Measurements from ENCODE around the gene NXPE4. TPM values are rescaled to one million over a fixed set of nuclear protein-coding genes. Genes with fewer than 3 reads are reported as not detected.

Gene NXPE4
- total and polyA plus RNA-seq, 4 experiments from 2014 or later: not detected

DNA sequence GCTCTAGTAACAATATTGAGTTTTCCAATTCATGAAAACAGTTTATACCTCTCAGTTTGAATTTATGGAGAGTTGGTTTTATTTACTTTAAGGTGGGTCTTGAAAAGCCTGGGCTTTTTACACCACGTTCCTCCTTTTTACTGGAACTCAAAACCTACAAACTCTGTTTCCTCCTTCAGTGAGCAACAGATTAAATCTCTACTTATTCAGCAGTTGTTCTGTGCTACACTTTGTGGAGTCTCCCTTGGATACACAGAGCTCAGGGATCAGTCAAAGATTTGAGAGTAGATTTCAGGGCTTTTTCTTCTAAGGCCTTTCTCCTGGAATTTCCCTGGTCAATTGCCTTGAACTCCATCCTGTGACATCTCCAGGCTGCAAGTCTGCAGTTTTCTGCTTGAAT is 39.5 kb downstream of the NXPE4 start:
- CTCF ChIA-PET (ENCODE audit: partially characterized antibody): no interaction called here

DNA sequence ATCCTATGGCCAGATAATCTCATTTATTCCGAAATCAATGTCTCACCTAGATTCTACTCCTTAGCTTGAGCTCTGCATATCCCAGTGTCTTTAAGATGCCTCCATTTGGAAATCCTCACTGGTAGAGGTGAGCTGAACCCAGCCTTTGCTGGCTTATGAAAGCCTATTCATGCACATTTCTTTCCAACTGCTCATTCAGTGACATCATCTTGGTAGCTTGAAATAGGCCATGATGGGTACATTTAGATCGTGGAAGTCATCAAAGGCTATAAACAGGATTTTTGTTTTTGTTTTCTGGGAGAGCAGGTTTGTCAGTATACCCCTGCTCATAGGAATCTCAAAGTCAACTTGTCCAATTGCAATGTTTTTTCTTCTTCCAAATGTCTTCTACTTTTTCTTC is 41.9 kb downstream of the NXPE4 start:
- ChIA-PET POLR2A (ENCODE audit: partially characterized antibody) (no interaction called here), CTCF (ENCODE audit: partially characterized antibody) (interaction anchor here (0.9 kb wide), 1 partner anchor 9 kb away, joined by 3 read pairs; no protein-coding TSS in a partner anchor)
- H3K4me3 ChIP-seq (ENCODE audit: low read length in 2 of 2): no peak overlapping the region
- H3K9me3 ChIP-seq (ENCODE audit: control insufficient read depth in 1 of 2, low read length in 2 of 2): no peaks in the 10 kb centered on the region
- H3K36me3 Mint-ChIP-seq: no peaks in the 10 kb centered on the region
- H3K4me1 Mint-ChIP-seq: peaks cover 0 to 1% (median 0%) of the 10 kb centered on the region in 4 donors
- no peak overlapping the region for H3K4me3 Mint-ChIP-seq
- no peak overlapping the region for H3K27ac ChIP-seq (ENCODE audit: low read depth, low read length)
- H3K27me3 Mint-ChIP-seq: peaks cover 0 to 1% of the 10 kb centered on the region in 2 donors
- H3K36me3 ChIP-seq (ENCODE audit: insufficient read depth, low read length): no peaks in the 10 kb centered on the region
- DNase-seq: no peak
- H3K27me3 ChIP-seq (ENCODE audit: insufficient read depth, low read length): no peaks in the 10 kb centered on the region
- H3K9me3 Mint-ChIP-seq: no peaks in the 10 kb centered on the region
- H3K27ac Mint-ChIP-seq: no peak overlapping the region
- intact Hi-C loops (cut with micrococcal nuclease): no loop called here
- no peaks in the 10 kb centered on the region for H3K4me1 ChIP-seq (ENCODE audit: insufficient read depth, low read length)

More for the DNA sequence above, 39.5 kb downstream of the NXPE4 start:
- Histone ChIP-seq H3K9me3 (ENCODE audit: control insufficient read depth in 1 of 2, low read length in 2 of 2) (no peaks in the 10 kb centered on the region), H3K27me3 (ENCODE audit: insufficient read depth, low read length) (no peaks in the 10 kb centered on the region), H3K27ac (ENCODE audit: low read depth, low read length) (no peak overlapping the region), H3K36me3 (ENCODE audit: insufficient read depth, low read length) (no peaks in the 10 kb centered on the region), H3K4me1 (ENCODE audit: insufficient read depth, low read length) (no peaks in the 10 kb centered on the region), H3K4me3 (ENCODE audit: low read length in 2 of 2) (no peak overlapping the region)
- intact Hi-C loops (cut with micrococcal nuclease): no loop called here
- Mint-ChIP-seq H3K36me3 (no peaks in the 10 kb centered on the region), H3K4me3 (no peak overlapping the region), H3K27me3 (peaks cover 1 to 3% of the 10 kb centered on the region in 2 donors), H3K4me1 (no peaks in the 10 kb centered on the region), H3K27ac (no peak overlapping the region), H3K9me3 (no peaks in the 10 kb centered on the region)
- POLR2A ChIA-PET (ENCODE audit: partially characterized antibody): no interaction called here
- no peak for DNase-seq

DNA sequence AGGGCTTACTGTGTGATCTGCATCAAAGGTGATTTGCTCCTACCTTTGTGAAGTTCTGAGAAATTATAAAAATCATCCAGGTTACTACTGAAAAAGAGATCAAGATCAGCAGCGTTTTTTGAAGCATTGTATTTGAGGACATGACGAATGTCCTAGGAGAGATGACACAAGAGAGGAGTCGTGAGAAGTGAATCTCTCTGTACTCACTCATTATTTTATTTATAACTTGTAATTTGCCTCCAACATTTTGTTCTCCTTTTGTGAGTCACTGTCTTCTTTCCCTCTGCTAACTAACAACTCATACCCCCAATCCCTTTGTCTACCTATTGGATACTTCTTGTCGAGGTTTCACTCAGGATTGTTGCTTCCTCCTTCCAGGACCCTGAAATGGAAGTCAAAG is 44.5 kb downstream of the NXPE4 start:
- Mint-ChIP-seq H3K27ac (no peak overlapping the region), H3K4me3 (no peak overlapping the region), H3K36me3 (no peaks in the 10 kb centered on the region), H3K4me1 (peaks cover 0 to 1% (median 0%) of the 10 kb centered on the region in 4 donors), H3K27me3 (peaks cover 0 to under 1% of the 10 kb centered on the region in 2 donors), H3K9me3 (no peaks in the 10 kb centered on the region)
- no peak overlapping the region for H3K4me3 ChIP-seq (ENCODE audit: low read length in 2 of 2)
- no peak overlapping the region for H3K27ac ChIP-seq (ENCODE audit: low read depth, low read length)
- intact Hi-C loops (cut with micrococcal nuclease): no loop called here
- no peaks in the 10 kb centered on the region for H3K4me1 ChIP-seq (ENCODE audit: insufficient read depth, low read length)
- no peaks in the 10 kb centered on the region for H3K27me3 ChIP-seq (ENCODE audit: insufficient read depth, low read length)
- POLR2A ChIA-PET (ENCODE audit: partially characterized antibody): no interaction called here
- DNase-seq: no peak
- H3K36me3 ChIP-seq (ENCODE audit: insufficient read depth, low read length): no peaks in the 10 kb centered on the region
- CTCF ChIA-PET (ENCODE audit: partially characterized antibody): no interaction called here
- no peaks in the 10 kb centered on the region for H3K9me3 ChIP-seq (ENCODE audit: control insufficient read depth in 1 of 2, low read length in 2 of 2)

DNA sequence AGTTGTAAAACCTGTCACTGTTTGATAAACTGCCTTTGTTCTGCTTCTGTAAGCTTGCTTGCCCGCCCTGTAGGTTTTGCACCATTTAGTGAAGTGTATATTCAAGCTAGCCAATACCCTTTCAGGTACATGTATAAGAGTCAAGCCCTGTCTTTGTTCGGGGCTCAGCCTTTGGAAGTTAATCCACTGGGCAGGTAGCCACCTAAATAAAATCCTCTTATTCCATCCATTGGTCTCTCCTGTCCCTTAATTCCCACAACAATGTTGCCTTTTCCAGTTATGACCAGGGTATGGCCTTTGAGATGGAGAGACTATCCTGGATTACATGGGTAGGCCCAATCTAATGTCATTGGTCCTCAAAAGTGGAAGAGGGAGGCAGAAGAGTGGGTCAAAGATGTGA is 69.9 kb downstream of the NXPE4 start:
- Mint-ChIP-seq H3K27me3 (peaks cover 2 to 3% of the 10 kb centered on the region in 2 donors), H3K9me3 (peaks cover 2 to 25% (median 20%) of the 10 kb centered on the region in 8 donors), H3K27ac (no peak overlapping the region), H3K36me3 (peaks cover 3 to 4% of the 10 kb centered on the region in 2 donors), H3K4me1 (no peaks in the 10 kb centered on the region), H3K4me3 (no peak overlapping the region)
- Histone ChIP-seq H3K9me3 (ENCODE audit: control insufficient read depth in 1 of 2, low read length in 2 of 2) (no peaks in the 10 kb centered on the region), H3K27ac (ENCODE audit: low read depth, low read length) (no peak overlapping the region), H3K27me3 (ENCODE audit: insufficient read depth, low read length) (no peaks in the 10 kb centered on the region), H3K4me1 (ENCODE audit: insufficient read depth, low read length) (no peaks in the 10 kb centered on the region), H3K4me3 (ENCODE audit: low read length in 2 of 2) (no peak overlapping the region), H3K36me3 (ENCODE audit: insufficient read depth, low read length) (no peaks in the 10 kb centered on the region)
- CTCF ChIA-PET (ENCODE audit: partially characterized antibody): no interaction called here
- intact Hi-C loops (cut with micrococcal nuclease): no loop called here
- no peak for DNase-seq
- POLR2A ChIA-PET (ENCODE audit: partially characterized antibody): no interaction called here

DNA sequence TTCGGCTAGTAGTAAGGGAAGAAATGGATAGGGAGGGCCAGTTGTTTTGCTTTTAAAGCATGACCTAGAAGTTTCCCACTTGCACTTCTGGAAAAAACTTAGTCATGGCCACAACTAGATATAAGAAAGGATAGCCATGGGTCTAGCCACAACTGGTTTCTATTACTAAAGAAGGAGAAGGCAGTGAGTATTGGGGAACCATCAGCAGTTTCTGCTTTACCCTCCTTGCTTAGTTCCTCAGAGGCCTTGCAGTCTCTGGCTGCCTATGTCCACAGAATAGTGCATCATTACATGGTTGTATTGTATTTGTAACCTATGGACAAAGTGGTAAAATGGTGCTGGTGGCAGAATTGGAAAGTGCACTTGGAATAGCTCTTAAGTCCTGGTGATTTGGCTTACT is 71.5 kb downstream of the NXPE4 start:
- Mint-ChIP-seq H3K9me3 (peaks cover 2 to 25% (median 20%) of the 10 kb centered on the region in 8 donors), H3K27me3 (peaks cover 2 to 3% of the 10 kb centered on the region in 2 donors), H3K4me3 (no peak overlapping the region), H3K36me3 (peaks cover 3 to 4% of the 10 kb centered on the region in 2 donors), H3K4me1 (no peaks in the 10 kb centered on the region), H3K27ac (no peak overlapping the region)
- H3K27me3 ChIP-seq (ENCODE audit: insufficient read depth, low read length): no peaks in the 10 kb centered on the region
- H3K36me3 ChIP-seq (ENCODE audit: insufficient read depth, low read length): no peaks in the 10 kb centered on the region
- no peaks in the 10 kb centered on the region for H3K9me3 ChIP-seq (ENCODE audit: control insufficient read depth in 1 of 2, low read length in 2 of 2)
- no peak overlapping the region for H3K27ac ChIP-seq (ENCODE audit: low read depth, low read length)
- no peak overlapping the region for H3K4me3 ChIP-seq (ENCODE audit: low read length in 2 of 2)
- intact Hi-C loops (cut with micrococcal nuclease): no loop called here
- CTCF ChIA-PET (ENCODE audit: partially characterized antibody): no interaction called here
- DNase-seq: no peak
- H3K4me1 ChIP-seq (ENCODE audit: insufficient read depth, low read length): no peaks in the 10 kb centered on the region
- POLR2A ChIA-PET (ENCODE audit: partially characterized antibody): no interaction called here

GRCh38 chr11:114522818-114523217 is 72.8 kb downstream of the NXPE4 start:
- Mint-ChIP-seq H3K36me3 (peaks cover 0 to 4% of the 10 kb centered on the region in 2 donors), H3K27me3 (peaks cover 2% of the 10 kb centered on the region in 2 donors), H3K4me3 (no peak overlapping the region), H3K27ac (no peak overlapping the region), H3K4me1 (no peaks in the 10 kb centered on the region), H3K9me3 (peaks cover 2 to 25% (median 19%) of the 10 kb centered on the region in 8 donors)
- Histone ChIP-seq H3K4me3 (ENCODE audit: low read length in 2 of 2) (no peak overlapping the region), H3K4me1 (ENCODE audit: insufficient read depth, low read length) (no peaks in the 10 kb centered on the region), H3K27ac (ENCODE audit: low read depth, low read length) (no peak overlapping the region), H3K36me3 (ENCODE audit: insufficient read depth, low read length) (no peaks in the 10 kb centered on the region), H3K27me3 (ENCODE audit: insufficient read depth, low read length) (no peaks in the 10 kb centered on the region), H3K9me3 (ENCODE audit: control insufficient read depth in 1 of 2, low read length in 2 of 2) (no peaks in the 10 kb centered on the region)
- no peak for DNase-seq
- intact Hi-C loops (cut with micrococcal nuclease): no loop called here
- POLR2A ChIA-PET (ENCODE audit: partially characterized antibody): no interaction called here
- CTCF ChIA-PET (ENCODE audit: partially characterized antibody): no interaction called here

Other genes with a start within 250 kb of the NXPE4 start
- gene C11orf71, start 195.3 kb downstream of the NXPE4 start, total RNA-seq: 10 to 100 TPM; 15.1 to 15.6 TPM
- 10 to 100 TPM; 12.8 to 13.9 TPM for gene C11orf71, start 195.3 kb downstream of the NXPE4 start, polyA plus RNA-seq
- gene RBM7, start 195.1 kb downstream of the NXPE4 start, total RNA-seq: 10 to 100 TPM; 35.8 to 43.0 TPM
- gene RBM7, start 195.1 kb downstream of the NXPE4 start, polyA plus RNA-seq: 10 to 100 TPM; 23.1 to 39.8 TPM
- gene REXO2, start 156.3 kb downstream of the NXPE4 start, total RNA-seq: 10 to 100 TPM; 64.8 to 70.4 TPM
- gene REXO2, start 156.3 kb downstream of the NXPE4 start, polyA plus RNA-seq: 100 to 1,000 TPM in 1 of 2 donors, 10 to 100 TPM in 1; 60.0 to 101 TPM
- not detected for gene NXPE1, start 35.9 kb downstream of the NXPE4 start, total RNA-seq
- gene NXPE1, start 35.9 kb downstream of the NXPE4 start, polyA plus RNA-seq: not detected
- gene NXPE2, start 82.7 kb upstream of the NXPE4 start, total RNA-seq: not detected
- gene NXPE2, start 82.7 kb upstream of the NXPE4 start, polyA plus RNA-seq: not detected

All from CD4-positive, alpha-beta memory T cell (primary cell).